GM21423 (cell line): ENCODE data around the gene NPY4R.
"Not testable (repeated sequence)": the region's sequence is repeated elsewhere in the genome, so short reads cannot be mapped to it uniquely, and the experiment has no call there.

ENCODE experiments used
- ATAC-seq: cut with Tn5 transposase; IDR thresholded peaks from one replicate; pipeline ENCODE4 v1.9.1; 2021; ENCODE audit warnings: mild to moderate bottlenecking, moderate library complexity; ENCODE audit not compliant: unreplicated experiment

The NPY4R gene

DNA sequence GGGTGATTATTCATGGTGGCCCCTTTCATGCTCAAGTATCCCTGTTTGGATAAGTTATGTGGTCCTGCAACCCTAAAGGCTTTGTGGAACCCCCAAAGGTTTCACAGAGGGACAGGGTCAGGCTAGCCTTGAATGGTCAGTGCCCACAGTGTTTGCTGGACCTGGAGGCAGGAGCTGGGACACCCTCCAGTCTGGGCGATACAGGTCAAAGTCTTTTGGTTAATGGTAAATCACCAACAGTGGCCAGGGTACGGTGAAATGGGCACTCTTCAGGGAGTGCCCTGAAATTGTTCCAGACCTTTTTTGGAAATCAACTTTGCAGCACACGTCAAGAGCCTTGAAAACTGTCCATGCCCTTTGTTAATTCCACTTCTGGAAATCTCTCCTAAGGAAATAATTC lies 8.7 kb downstream of the NPY4R start:
- not testable (repeated sequence) for ATAC-seq

DNA sequence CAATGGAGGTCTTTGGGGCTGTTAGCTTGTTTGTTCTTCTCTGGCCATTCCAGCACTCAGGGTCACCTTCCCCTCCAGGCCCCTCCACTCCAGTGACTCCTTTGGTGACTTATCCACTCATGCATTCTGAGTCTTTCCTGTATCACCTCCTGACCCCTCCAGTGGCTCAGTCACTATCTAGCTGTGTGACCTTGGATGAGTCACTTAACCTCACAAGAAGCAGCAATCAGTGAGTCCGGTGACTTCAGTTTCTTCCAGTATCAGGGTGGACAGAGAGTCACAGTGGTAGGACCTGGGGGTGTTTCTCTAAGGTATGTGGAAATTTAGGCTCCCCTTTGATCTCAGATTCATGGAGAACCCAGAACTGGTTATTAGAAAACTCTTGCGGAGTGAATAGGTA lies 9.8 kb downstream of the NPY4R start:
- ATAC-seq: not testable (repeated sequence)

DNA sequence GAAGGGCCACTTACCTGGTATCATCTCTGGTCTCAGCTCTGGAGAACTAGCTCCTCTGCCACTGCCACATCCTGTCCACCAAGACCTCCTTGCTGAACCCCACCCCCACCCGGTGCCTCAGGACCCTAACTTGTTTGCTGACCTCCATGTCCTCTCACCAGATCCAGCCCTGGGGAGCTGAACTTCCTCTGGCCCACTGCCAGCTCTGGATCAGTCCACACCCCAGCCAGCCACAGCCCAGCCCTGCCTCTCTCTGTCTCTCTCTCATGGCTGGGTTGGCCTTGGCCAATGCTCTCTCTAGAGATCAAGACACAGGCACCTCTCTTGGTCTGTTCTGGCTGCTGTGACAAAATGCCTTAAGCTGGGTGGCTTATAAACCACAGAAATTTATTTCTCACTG lies 14.4 kb downstream of the NPY4R start:
- not testable (repeated sequence) for ATAC-seq

DNA sequence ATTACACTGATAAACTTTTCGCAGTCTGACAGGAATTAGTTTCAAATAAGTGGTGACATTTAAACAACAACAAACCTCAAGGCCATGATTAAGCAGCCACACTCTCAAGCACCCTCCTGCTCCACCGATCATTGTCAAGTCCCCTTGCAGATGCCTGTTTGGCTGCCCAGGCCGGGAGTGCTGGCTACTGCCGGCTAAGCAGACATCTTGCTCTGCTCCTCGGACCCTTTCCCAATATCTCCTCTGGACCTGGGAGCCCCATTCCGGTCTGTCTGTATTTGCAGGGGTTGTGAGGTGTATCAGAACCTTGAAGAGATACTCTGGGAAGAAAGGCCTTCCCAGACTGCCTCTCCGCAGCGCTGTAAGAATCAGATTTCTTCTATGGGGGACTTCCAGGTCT lies 14.9 kb downstream of the NPY4R start:
- not testable (repeated sequence) for ATAC-seq

DNA sequence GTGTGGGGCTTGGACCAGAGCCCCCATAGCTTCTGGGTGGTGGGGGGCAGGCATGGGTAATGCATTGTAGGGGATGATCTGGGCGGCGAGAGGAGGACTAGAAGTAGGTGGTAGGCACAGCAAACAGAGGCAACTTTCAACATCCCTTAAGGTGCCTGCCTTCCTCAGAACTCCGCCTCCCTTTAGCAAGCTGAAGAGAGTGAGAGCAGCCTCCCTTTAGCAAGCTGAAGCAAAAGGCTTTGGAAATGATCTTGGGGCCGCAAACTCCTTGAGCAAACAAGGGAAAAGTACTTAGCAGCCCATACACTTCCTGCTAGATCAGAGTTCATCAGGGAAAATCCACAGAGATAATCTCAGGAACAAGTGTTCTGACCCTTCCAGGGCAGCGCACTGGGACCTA lies 18.3 kb downstream of the NPY4R start:
- ATAC-seq: not testable (repeated sequence)

DNA sequence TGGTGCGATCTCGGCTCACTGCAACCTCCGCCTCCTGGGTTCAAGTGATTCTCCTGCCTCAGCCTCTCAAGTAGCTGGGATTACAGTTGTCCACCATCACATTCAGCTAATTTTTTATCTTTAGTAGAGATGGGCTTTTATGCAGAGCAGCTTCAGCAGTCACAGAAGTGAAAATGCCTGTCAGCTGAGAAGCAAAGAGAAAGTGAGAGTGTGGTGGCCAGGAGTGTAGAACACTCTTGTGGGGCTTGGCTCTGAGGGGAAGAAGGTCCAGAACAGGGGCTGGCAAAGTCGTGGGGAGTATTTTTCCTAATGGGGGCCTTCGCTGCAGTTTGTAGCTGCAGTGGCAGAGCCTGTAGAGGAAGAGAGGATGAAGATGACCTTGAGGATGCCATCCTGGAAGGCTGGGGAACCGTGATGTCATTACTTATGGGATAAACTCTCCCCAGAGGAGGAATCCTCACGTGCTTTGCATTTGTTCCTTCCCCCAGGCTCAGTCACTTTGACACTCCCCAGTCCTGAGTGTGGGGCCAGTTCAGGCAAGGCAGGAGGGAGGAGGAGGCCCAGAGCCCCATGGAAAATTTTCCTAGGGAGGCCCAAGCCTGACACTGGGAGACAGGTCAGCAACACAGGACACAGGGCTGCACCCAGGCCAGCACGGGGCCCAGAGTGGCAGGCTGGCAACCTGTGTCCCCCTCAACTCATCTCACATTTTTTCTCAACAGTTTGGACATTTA lies 20.2 kb downstream of the NPY4R start:
- ATAC-seq: peak; percentile 58

DNA sequence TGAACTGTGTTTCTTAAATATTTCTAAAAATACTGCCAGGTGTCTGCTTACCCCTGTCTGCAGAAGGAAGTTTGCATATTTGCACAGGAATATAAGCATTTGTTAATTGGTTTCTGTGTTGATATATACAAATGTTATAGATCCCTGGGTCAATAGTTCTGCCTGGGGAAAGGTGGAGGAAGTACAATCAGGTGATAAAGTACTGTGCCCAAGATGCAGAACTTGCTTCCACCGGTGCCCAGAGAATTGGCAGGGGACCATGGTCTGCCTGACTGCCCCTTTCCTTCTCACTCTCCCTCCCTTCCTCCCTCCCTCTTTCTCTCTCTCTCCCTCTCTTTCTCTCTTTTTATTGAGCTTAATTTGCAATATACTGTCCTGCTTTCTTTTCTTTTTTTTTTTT lies 22.3 kb downstream of the NPY4R start:
- not testable (repeated sequence) for ATAC-seq

DNA sequence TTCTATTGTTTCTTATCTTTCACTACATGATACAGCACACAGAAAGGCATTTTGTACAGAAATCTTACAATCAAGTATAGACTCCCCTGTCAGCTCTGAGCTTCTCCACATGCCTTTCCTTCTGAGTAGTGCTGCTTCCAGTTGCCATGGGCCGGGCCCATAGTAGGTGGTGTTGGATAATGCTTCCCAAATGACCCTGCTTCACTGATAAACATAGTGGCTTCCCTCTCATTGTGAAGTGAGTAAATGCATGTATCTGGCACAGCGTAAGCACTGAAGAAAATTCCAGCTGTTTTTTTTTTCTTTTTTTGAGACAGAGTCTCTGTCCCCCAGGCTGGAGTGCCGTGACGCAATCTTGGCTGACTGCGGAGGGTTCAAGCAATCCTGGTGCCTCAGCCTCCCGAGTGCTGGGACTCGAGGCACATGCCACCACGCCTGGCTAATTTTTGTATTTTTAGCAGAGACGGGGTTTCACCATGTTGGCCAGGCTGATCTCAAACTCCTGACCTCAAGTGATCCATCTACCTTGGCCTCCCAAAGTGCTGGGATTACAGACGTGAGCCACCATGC lies 23.0 kb downstream of the NPY4R start:
- ATAC-seq: not testable (repeated sequence)

DNA sequence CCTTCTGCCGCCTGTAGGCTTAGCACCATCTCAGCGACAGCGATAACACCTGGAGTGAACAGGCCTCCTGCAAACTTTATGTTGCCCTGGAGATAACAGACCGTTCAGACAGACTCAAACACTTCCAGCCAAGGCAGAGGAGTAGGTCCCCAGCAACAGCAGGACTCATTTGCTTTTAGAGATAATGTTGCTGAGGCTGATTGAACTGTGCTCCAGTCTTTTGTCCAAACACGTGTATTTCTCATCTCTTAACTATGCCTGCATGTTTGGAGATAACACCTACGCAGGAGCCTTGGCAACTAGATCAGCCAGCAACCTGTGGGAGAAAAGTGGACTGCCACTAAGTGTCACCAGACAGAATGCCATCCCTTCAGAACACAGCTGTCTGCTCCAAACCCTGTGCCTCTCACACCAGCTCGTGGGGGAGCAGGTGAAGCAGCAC lies 23.9 kb downstream of the NPY4R start:
- not testable (repeated sequence) for ATAC-seq

DNA sequence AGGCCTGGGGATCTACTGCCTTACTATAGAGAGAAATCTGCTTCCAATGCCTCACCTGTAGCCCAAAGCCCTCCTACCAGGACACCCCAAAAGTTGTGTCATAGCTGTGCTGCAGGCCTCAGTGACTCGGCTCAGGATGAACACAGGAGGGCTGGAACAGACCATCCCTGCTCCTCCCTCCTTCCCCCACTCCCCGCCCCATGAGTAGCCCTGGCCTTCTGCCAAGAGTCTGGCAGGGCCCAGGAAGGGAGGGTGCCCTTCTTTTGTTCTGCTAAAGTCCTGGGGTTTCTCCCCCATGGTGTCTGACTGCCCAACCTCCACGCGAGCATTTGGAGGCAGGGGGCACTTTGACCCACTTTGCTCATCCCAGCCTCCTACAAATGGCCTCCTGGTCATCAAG lies 24.8 kb downstream of the NPY4R start:
- not testable (repeated sequence) for ATAC-seq

DNA sequence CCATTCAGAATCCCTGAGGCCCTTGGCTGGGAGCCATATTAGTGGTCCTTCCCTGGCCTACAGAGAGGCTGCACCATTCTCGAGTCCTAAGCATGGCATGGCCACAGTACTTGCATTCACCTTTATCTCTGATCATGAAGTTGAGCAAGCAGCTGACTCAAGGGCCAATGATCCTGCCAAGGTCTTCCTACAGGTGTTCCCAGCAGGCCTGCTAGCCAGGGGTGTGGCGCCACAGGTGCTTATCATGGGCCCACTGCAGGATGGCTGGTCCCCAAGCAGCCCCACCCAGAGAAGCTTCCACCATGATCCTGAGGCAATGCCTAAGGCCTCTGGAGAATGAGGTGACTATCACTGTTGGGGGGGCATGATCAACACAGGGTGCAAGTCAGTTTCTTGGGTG lies 42.2 kb downstream of the NPY4R start:
- not testable (repeated sequence) for ATAC-seq

DNA sequence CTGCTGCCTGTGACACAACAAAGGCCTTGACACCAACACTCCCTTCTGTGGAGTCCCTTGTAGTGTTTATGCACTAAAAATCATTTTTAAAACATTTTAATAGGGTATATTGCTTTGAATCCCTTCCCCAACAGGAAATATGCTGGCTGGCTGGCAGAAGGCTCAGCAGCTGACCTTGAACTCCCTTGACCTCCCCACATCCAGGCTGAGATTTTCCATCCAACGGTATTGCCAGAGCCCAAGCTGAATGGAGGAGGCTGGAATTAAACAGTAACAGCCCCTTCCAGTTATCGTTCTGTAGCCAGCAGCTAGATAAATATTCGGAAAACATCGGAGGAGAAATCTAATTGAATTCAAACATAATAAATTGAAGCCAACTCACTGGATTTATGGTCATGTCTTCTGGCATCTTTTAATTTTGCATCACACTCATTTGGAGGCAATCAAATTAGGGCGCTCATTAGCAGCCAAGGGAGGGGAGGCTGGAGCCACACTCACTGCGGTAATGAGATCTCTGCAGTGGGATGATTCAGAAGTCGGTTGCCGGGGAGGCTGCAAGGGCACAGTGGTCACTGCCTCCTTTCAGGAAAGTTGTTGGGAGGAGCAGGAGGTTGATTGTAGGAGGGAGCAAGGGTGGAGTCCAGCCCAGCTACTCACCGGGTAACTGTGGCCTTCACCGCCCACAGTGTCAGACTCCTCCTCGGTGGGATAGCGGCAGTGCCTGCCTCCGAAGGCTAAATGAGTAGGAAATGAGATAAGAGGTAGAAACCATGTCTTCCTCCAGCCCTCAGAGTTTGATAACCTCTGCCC lies 46.0 kb downstream of the NPY4R start:
- not testable (repeated sequence) for ATAC-seq

DNA sequence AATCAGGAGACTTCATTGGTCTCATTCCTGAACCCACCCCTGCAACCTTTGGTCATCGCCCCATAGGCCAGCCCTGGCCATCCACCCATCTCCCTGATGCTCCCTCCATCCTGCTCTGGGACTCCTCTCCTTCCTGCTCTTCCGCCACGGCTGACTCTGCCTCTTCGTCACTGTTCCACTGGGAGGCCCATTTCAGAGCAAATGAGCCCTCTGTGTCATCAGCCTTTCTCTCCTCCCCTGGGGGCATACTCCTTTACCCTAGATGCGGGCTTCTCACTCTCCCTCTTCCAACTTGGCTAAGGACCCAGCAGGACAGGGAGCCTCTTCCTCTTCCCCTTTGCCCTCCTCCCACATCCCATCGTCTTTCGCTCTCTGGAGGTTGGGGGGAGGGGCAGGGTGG lies 47.5 kb downstream of the NPY4R start:
- not testable (repeated sequence) for ATAC-seq

DNA sequence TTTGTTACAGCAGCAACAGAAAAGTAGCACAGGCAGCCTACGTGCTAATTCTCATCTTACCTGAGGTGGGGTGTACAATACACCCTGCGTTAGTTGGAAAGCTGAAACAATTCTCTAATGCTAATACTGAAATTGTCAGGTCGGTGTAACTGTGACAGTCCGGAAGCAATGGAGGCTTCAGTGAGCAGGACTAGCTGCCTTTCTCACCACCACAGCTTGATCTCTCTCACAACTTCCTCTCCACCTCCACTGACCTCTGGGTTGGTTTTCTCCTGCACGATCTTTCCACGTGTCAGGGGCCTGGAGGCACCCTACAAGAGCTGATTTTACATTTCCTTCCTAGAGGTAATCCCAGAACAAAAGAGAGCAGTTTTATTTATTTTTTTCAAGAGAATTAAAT lies 50.5 kb downstream of the NPY4R start:
- ATAC-seq: not testable (repeated sequence)

DNA sequence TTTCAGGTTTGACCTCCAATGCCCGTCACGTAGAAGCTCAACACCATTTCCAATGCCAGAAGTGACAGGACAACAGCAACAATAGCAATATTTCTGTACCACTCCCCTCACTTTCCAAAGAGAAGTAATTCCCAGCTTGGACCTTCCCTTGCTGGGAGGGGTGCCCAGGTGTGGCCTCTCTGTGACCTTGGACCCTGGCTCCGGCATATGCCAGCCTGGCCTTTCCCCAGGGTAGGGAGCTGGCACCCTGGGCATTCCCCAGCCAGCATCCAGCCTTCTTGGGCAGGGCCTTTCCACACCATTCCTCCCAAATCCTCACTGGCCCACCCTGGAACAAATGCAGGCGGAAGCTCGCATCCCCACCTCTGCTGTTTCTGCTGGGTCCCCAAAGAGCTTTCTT lies 53.1 kb downstream of the NPY4R start:
- ATAC-seq: not testable (repeated sequence)

DNA sequence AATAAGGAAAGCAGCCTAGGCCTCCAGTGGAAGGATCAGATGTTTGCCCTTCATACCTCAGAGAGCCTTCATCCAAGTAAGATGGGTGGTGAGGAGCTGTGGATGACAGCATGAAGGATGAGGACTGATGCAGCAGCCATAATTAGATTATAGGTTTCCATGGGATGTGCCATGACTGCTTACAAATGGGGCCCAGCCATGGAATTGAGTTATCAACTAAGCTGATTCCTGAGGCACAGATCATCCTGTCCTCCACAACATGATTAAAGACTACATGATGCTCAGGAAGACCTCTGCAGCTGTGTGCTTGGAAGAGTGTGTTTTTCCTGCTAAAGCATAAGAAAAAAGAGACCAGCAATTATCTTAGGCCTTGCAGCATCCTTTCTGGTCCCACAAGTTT lies 54.6 kb downstream of the NPY4R start:
- not testable (repeated sequence) for ATAC-seq
